ENCODE data around the gene TERB1.

- TF ChIP-seq CTCF (IDR thresholded peaks at IDR 0.05) (no peak), POLR2A (IDR thresholded peaks at IDR 0.05) (no peak)
Measured at GRCh38 chr16:66717776-66718175, 83.6 kb downstream of the TERB1 start.
